Activated naive CD8-positive, alpha-beta T cell treated with anti-CD3 and anti-CD28 coated beads, Interleukin-2, amount 10 ng/mL, durations not matched to agents 7 days and 5 days (primary cell): ENCODE measurements around the gene OR5F1. TPM values are rescaled to one million over a fixed set of nuclear protein-coding genes. Genes with fewer than 3 reads are reported as not detected.

ENCODE experiments used
- ATAC-seq: fragments of 150-1000 bp; cut with Tn5 transposase; one replicate; pipeline ENCODE4 v1.10.0; 2021; ENCODE audit warnings: low read depth, moderate library complexity
- POLR2A ChIA-PET: fragments of 350-600 bp; sonication (Branson Sonifier 250); formaldehyde crosslinking; loops from one replicate; lab custom pipeline; 2021; ENCODE audit warnings: antibody characterized with exemption; lab: Charles Lee
- DNase-seq: peaks from one replicate; pipeline ENCODE4 v3.0.0; 2021
- H3K27ac Mint-ChIP-seq: one replicate; pipeline ENCODE4 v1.8.0; 2022; ENCODE audit warnings: mild to moderate bottlenecking, mixed read lengths
- H3K27me3 Mint-ChIP-seq: one replicate; pipeline ENCODE4 v1.8.0; 2022; ENCODE audit warnings: mild to moderate bottlenecking, moderate library complexity, mixed read lengths
- H3K36me3 Mint-ChIP-seq: one replicate; pipeline ENCODE4 v1.8.0; 2021; ENCODE audit warnings: mild to moderate bottlenecking, mixed read lengths
- H3K4me1 Mint-ChIP-seq: one replicate; pipeline ENCODE4 v1.8.0; 2021; ENCODE audit warnings: mixed read lengths
- H3K4me3 Mint-ChIP-seq: one replicate; pipeline ENCODE4 v1.8.0; 2022; ENCODE audit warnings: mild to moderate bottlenecking, moderate library complexity, mixed read lengths
- H3K9me3 Mint-ChIP-seq: one replicate; pipeline ENCODE4 v1.8.0; 2021; ENCODE audit warnings: mixed read lengths
- total RNA-seq, 2 experiments: library from RNA; stranded (reverse); gene quantifications; one replicate each; pipeline ENCODE4 v1.2.3, GENCODE V29; 2021

Gene OR5F1
- not detected for total RNA-seq

DNA sequence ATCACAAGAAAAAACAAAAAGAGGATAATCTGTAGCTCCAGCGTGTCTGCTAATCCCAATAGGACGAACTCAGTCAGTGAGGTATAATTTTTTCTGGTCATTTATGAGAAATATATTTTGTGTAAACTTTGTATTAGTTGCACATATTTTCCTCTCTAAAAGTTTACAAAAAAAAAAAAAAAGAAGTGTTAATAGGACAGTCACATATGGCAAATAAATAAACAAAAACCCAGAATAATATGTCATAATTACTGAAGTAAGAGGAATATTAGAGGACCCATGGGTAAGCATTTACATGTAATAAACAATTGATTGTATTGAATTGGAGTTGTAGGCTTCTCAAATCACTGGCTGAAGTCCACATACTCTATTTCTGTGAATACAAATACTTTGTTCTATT, at the start of gene OR5F1:
Gene OR5F1, minus strand, starts transcription at position 101 of the 400 bp plus-strand sequence. Its CDS starts 0 bp downstream, at position 101.
- DNase-seq (no peak), ATAC-seq (no peak)
- POLR2A ChIA-PET = no interaction called here
- Mint-ChIP-seq H3K27ac (no peak within 1 kb of the TSS), H3K27me3 (no peaks in the 10 kb centered on the region), H3K9me3 (peaks cover 9% of the 10 kb centered on the region), H3K4me1 (no peaks in the 10 kb centered on the region), H3K4me3 (no peak within 1 kb of the TSS), H3K36me3 (no peaks in the 10 kb centered on the region)

DNA sequence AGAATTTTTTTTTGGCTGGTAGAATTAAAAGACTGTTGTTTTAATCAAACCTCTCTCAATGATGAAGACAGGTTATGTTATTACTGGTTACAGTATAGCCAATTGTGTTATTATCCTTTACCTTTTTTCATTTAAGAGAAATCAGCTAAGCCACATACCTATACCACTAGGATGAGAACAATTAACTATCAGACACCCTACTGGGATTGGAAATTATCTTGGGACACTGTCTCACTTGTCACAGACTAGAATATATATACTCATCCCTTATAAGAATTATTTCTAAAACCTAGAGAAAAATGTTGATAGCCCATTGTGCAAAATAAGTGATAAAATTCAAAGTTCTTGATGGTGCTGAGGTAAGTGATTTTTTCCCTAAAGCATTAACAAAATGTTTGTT, 32.9 kb upstream of the OR5F1 start, which contains the start of gene OR5AS1:
Gene OR5AS1, plus strand, starts transcription at position 301 of the 400 bp plus-strand sequence. CDS start 2,765 bp downstream, outside the sequence.
- Mint-ChIP-seq H3K27me3 (no peaks in the 10 kb centered on the region), H3K4me1 (no peaks in the 10 kb centered on the region), H3K27ac (no peak within 1 kb of the TSS), H3K36me3 (no peaks in the 10 kb centered on the region), H3K4me3 (no peak within 1 kb of the TSS), H3K9me3 (peaks cover 7% of the 10 kb centered on the region)
- DNase-seq (no peak), ATAC-seq (no peak)
- POLR2A ChIA-PET = no interaction called here

DNA sequence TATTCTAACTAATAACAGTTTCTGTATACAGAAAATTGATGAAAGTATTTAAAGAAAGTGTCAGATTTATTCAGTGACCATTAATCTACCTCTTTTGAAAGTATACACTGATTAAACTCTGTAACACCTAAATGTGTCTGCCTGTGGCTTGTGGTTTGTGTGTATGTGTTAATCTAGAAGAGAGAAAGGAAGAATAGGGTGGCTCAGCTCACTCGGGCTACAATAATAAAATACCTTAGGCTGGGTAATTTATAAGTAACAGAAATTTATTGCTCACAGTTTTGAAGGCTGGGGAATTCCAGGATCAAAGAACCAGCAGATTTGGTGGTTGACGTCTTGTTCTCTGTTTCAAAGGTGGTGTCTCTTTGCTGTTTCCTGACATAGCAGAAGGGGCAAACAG, 19.4 kb upstream of the OR5F1 start:
- Mint-ChIP-seq H3K27ac (no peak overlapping the region), H3K36me3 (no peaks in the 10 kb centered on the region), H3K4me3 (no peak overlapping the region), H3K9me3 (peaks cover 12% of the 10 kb centered on the region), H3K27me3 (no peaks in the 10 kb centered on the region), H3K4me1 (no peaks in the 10 kb centered on the region)
- DNase-seq (no peak), ATAC-seq (no peak)
- POLR2A ChIA-PET = no interaction called here

DNA sequence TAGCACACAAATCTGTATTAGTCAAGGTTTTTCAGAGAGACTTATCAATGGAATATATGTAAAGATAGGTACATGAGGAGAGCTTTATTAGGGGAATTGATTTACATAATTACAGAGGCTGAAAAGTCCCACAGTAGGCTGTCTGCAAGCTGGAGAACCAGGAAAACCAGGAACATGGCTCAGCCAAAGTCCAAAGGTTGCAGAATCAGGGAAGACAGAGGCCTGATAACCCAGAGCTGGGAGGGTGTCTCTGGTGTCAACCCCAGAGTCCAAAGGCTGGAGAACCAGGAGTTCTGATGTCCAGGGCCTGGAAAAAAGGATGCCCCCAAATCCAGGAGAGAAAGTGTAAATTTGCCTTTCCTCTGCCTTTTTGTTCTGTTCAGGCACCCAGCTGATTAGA, 16.3 kb upstream of the OR5F1 start:
- no peaks in the 10 kb centered on the region for H3K36me3 Mint-ChIP-seq
- no peak overlapping the region for H3K27ac Mint-ChIP-seq
- peaks cover 13% of the 10 kb centered on the region for H3K9me3 Mint-ChIP-seq
- DNase-seq (no peak), ATAC-seq (no peak)
- no peaks in the 10 kb centered on the region for H3K27me3 Mint-ChIP-seq
- H3K4me3 Mint-ChIP-seq = no peak overlapping the region
- POLR2A ChIA-PET = no interaction called here
- no peaks in the 10 kb centered on the region for H3K4me1 Mint-ChIP-seq

DNA sequence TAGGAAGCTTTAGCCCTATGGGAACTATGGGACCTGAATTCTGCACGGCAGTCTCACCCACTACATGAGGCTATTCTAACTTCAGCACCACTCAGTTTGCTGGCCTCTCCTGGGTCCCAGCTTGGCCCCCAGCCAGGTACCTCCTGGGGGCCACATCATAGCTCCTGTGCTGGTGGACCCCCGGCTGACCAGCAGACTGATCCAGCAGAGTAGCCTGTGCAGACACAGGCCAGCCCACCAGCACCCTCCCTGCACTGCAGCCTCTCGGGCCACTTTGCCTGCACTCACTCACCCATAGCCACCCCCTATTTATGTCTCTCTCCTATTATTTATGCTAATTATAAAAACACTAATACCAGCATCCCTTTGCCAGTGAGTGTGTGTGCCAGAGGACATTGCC, 23.5 kb downstream of the OR5F1 start:
- POLR2A ChIA-PET = no interaction called here

DNA sequence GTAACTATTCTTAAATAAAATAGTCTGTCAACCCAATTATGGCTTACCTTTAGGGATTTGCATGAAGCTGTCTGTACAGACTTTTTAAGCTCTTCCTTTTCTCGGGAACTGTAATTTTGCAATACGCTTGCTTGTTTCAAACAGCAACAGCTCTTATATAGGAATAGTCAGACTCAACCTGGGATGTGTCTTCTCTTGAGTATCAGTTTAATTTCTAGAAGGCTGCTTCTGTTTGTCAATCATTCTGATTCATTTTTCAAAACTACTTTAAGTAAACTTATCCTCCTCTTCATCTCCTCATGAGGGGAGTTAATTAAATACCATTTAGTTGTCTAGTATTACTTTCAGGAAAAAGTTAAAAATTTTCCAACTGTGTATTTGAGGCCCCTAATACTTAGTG, 24.6 kb downstream of the OR5F1 start, which contains the start of gene OR10AG1:
Gene OR10AG1, minus strand, starts transcription at position 101 of the 400 bp plus-strand sequence. Its CDS starts 38 bp downstream, at position 63.
- POLR2A ChIA-PET = no interaction called here
- ATAC-seq = no peak
- H3K4me3 Mint-ChIP-seq = no peak within 1 kb of the TSS

More for the DNA sequence above, 23.5 kb downstream of the OR5F1 start:
- Mint-ChIP-seq H3K27me3 (no peaks in the 10 kb centered on the region), H3K27ac (no peak overlapping the region), H3K4me3 (no peak overlapping the region), H3K36me3 (no peaks in the 10 kb centered on the region), H3K4me1 (no peaks in the 10 kb centered on the region), H3K9me3 (peaks cover 5% of the 10 kb centered on the region)
- ATAC-seq (no peak), DNase-seq (no peak)

DNA sequence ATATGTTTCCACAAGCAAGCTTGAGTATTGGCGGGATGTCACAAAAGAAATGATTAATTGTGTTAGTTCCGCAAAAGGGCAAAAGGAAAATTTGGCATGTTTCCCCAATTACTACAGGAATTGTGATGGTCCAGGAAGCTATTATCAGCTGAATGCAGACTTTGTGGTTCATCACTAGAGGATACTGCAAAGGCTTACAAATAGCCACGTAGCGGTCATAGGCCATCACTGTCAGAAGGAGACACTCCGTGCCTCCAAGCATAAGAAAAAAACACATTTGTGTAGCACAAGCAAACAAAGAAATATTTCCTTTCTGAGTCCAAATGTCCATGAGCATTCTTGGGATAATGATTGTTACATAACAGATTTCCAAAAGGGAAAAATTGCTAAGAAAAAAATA, 26.5 kb downstream of the OR5F1 start:
- H3K27ac Mint-ChIP-seq = no peak overlapping the region
- ATAC-seq = no peak
- H3K4me3 Mint-ChIP-seq = no peak overlapping the region
- H3K36me3 Mint-ChIP-seq = no peaks in the 10 kb centered on the region
- POLR2A ChIA-PET = no interaction called here
- H3K9me3 Mint-ChIP-seq = peaks cover 5% of the 10 kb centered on the region
- H3K4me1 Mint-ChIP-seq = no peaks in the 10 kb centered on the region
- H3K27me3 Mint-ChIP-seq = no peaks in the 10 kb centered on the region
- DNase-seq = no peak

More for the DNA sequence above, 24.6 kb downstream of the OR5F1 start, which contains the start of gene OR10AG1:
- H3K27me3 Mint-ChIP-seq = no peaks in the 10 kb centered on the region
- no peaks in the 10 kb centered on the region for H3K4me1 Mint-ChIP-seq
- H3K36me3 Mint-ChIP-seq = no peaks in the 10 kb centered on the region
- H3K27ac Mint-ChIP-seq = no peak within 1 kb of the TSS
- DNase-seq = no peak
- H3K9me3 Mint-ChIP-seq = peaks cover 5% of the 10 kb centered on the region

DNA sequence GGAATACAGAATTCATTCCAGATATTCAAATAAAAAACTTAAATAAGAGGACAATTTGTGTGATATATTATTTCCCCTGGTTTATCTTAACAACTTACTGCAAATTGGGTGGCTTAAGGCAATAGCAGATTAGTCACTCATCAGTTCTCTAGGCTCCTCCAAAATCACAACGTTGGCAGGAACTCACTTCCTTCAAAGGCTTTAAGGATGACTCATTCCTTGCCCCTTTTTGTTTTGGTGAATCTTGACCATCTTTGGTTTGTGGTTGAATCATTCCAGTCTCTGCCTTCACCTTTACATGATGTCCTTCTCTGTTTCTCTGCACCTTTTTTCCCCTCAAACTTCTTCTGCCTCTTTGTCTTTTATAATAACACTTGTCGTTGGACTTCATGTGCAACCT, 28.0 kb downstream of the OR5F1 start:
- H3K9me3 Mint-ChIP-seq = peaks cover 5% of the 10 kb centered on the region
- H3K27ac Mint-ChIP-seq = no peak overlapping the region
- DNase-seq = no peak
- POLR2A ChIA-PET = no interaction called here
- H3K27me3 Mint-ChIP-seq = no peaks in the 10 kb centered on the region
- ATAC-seq = no peak
- no peaks in the 10 kb centered on the region for H3K36me3 Mint-ChIP-seq
- no peaks in the 10 kb centered on the region for H3K4me1 Mint-ChIP-seq
- H3K4me3 Mint-ChIP-seq = no peak overlapping the region

DNA sequence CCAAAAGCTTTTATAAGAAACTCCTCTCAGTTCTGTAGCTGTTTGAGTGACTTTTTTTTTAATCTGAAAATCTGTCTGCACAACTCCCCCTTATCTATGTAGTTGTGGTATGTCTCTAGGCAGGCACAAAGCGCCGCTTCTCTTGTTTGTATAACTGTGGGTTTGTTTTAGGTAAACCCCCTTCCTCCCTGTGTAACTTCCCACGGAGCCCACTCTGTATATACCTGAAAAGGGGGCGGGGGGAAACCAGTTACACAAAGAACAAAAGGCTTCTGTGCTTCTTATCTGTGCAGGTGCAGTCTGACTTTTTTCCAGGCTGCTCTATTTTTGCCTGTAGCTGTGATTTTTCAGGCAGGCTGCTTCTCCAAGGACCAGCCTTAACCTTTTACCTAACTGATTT, 37.9 kb downstream of the OR5F1 start:
- Mint-ChIP-seq H3K9me3 (peaks cover 3% of the 10 kb centered on the region), H3K4me1 (no peaks in the 10 kb centered on the region), H3K4me3 (no peak overlapping the region), H3K36me3 (no peaks in the 10 kb centered on the region), H3K27me3 (no peaks in the 10 kb centered on the region), H3K27ac (no peak overlapping the region)
- POLR2A ChIA-PET = no interaction called here
- ATAC-seq (no peak), DNase-seq (no peak)

DNA sequence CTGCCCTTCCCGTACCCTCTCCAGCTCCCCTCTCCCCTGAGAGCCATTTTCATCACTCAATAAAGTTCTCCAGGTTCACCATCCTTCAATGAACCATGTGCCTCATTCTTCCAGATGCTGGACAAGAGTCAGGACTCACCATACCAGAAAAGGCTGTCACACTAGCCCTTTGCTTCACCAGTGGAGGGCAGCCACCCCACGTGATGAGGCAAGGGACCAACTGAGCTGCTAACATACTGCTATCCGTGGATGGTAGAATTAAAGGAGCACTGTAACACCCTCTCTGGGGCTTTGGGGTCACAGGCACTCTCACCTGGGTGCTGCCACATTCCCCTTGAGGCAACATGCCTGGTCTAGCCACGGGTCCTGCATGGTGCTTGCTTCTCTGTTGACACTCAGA, 45.1 kb downstream of the OR5F1 start:
- ATAC-seq (no peak), DNase-seq (no peak)
- H3K27ac Mint-ChIP-seq = no peak overlapping the region
- no peaks in the 10 kb centered on the region for H3K4me1 Mint-ChIP-seq
- peaks cover 6% of the 10 kb centered on the region for H3K9me3 Mint-ChIP-seq
- no peaks in the 10 kb centered on the region for H3K36me3 Mint-ChIP-seq
- POLR2A ChIA-PET = no interaction called here
- H3K4me3 Mint-ChIP-seq = no peak overlapping the region
- no peaks in the 10 kb centered on the region for H3K27me3 Mint-ChIP-seq

Other genes with a start within 250 kb of the OR5F1 start
- gene OR5D13, start 221.2 kb downstream of the OR5F1 start, total RNA-seq = not detected
- not detected for gene OR5D14, start 199.1 kb downstream of the OR5F1 start, total RNA-seq
- not detected for gene OR5L1, start 183.3 kb downstream of the OR5F1 start, total RNA-seq
- not detected for gene OR5D18, start 175.0 kb downstream of the OR5F1 start, total RNA-seq
- gene OR5L2, start 167.4 kb downstream of the OR5F1 start, total RNA-seq = not detected
- not detected for gene OR5D16, start 155.9 kb downstream of the OR5F1 start, total RNA-seq
- gene TRIM51, start 111.3 kb downstream of the OR5F1 start, total RNA-seq = not detected
- not detected for gene OR5W2, start 80.0 kb downstream of the OR5F1 start, total RNA-seq
- gene OR5I1, start 58.2 kb downstream of the OR5F1 start, total RNA-seq = not detected
- gene OR10AG1, start 24.7 kb downstream of the OR5F1 start, total RNA-seq = not detected
- not detected for gene OR5AS1, start 33.0 kb upstream of the OR5F1 start, total RNA-seq
- gene OR8I2, start 98.7 kb upstream of the OR5F1 start, total RNA-seq = not detected
- gene OR8H2, start 109.1 kb upstream of the OR5F1 start, total RNA-seq = not detected
- gene OR8H3, start 127.7 kb upstream of the OR5F1 start, total RNA-seq = not detected
- gene OR8J3, start 145.6 kb upstream of the OR5F1 start, total RNA-seq = not detected
- not detected for gene OR8K5, start 165.7 kb upstream of the OR5F1 start, total RNA-seq
- gene OR5J2, start 182.0 kb upstream of the OR5F1 start, total RNA-seq = not detected
- not detected for gene OR5T2, start 239.6 kb upstream of the OR5F1 start, total RNA-seq